GM12878 (cell line): ENCODE data around the gene ANKRD42. TPM values are rescaled to one million over a fixed set of nuclear protein-coding genes. Genes with fewer than 3 reads are reported as not detected.

Source experiments
- POLR2AphosphoS5 ChIP-seq: IDR thresholded peaks from 2 replicates; pipeline ENCODE4 v1.6.1; 2011; ENCODE audit warnings: mild to moderate bottlenecking, low read length, inconsistent platforms
- SPI1 ChIP-seq: IDR thresholded peaks from 2 replicates; pipeline ENCODE4 v1.6.1; 2011; ENCODE audit warnings: low read depth, mild to moderate bottlenecking, low read length, moderate library complexity, borderline replicate concordance; ENCODE audit not compliant: insufficient read depth
- TCF7 ChIP-seq: IDR thresholded peaks from 2 replicates; pipeline ENCODE4 v1.6.1; 2014; ENCODE audit warnings: antibody characterized with exemption, borderline replicate concordance
- ZNF384 ChIP-seq: IDR thresholded peaks from 2 replicates; pipeline ENCODE4 v1.6.1; 2012; ENCODE audit warnings: low read depth, mild to moderate bottlenecking, low read length, improper control_type of control experiment, borderline replicate concordance
- polyA plus RNA-seq, 11 experiments: library from polyadenylated mRNA; depleted of rRNA in 4 of 11; unstranded in 6 of 11; stranded (reverse) in 5 of 11; fragments of >200 nt; fragmentation: Nextera tagmentation in 4 of 11; fragmentation: Illumina TruSeq in 1 of 11; extraction: Ambion mirVana in 4 of 11; extraction: Trizol in 1 of 11; gene quantifications; 1 replicate in 1 of 11; 2 replicates in 10 of 11; pipeline versions ENCODE4 v1.2.1 to v1.2.3, GENCODE V29; 2011 to 2016; ENCODE audit warnings: inconsistent platforms in 2 of 11, missing spikeins in 2 of 11, low read depth in 1 of 11
- total RNA-seq, 4 experiments: library from RNA; depleted of rRNA in 3 of 4; stranded (reverse); fragments of >200 nt in 3 of 4; fragmentation: Illumina TruSeq in 1 of 4; extraction: Trizol in 1 of 4; gene quantifications; 2 replicates each; pipeline versions ENCODE4 v1.2.1 to v1.2.3, GENCODE V29; 2013 to 2021
- TF ChIP-seq, protein P1 (sequence below): fragments of 450-650 bp; IDR thresholded peaks from 2 replicates; pipeline ENCODE4 v1.6.1; 2016; ENCODE audit warnings: mild to moderate bottlenecking, moderate library complexity, borderline replicate concordance

Gene ANKRD42
- total and polyA plus RNA-seq, 10 of the 15 experiments (the other 5 are each of a cell fraction or from before 2014, with no cell fraction given), result 0.68 to 3.2 (median 2.0) TPM

DNA sequence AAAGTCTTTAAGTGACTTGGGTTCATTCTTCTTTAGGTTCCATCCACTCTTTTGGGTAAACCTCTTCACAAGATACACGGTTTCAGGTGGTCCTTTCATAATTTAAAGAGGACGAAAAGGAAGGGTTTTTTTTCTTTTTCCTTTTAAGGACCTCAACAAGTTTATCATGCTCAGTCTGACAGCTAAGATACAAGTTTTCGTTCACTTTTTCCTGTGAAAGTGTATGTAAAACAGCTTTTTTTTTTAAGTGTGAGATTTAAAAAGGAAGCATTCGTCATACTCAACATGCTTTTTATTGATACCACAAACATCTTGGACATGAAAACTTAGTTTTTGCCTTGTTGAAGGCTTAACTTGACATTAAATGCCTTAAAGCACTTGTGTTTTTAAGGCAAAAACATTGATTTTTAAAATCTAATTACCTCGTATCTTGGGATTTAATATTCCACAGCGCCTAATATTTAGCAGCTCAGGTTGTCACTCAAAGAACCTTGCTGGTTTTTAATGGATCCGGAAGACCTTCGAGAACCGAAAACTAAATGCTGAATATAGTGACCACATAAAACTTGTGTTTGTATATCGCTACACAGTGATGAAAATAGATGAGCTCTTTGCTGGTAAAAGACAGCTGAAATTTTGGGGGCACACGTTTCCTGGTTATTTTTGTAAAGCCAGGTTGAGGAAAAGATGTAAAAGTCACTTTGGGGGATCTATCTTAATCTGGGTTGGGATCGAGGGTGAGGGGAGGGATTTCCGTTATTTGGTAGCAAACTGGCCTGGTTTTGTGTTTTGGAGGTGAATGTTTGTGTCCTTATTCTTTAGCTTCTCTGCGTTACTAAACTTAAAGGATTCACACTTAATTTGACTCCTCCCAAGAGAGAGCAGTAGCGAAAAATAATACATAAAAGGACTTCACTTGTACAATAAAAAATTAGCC is 34.3 kb upstream of the ANKRD42 start (continued):
- TF ChIP-seq, protein P1, sequence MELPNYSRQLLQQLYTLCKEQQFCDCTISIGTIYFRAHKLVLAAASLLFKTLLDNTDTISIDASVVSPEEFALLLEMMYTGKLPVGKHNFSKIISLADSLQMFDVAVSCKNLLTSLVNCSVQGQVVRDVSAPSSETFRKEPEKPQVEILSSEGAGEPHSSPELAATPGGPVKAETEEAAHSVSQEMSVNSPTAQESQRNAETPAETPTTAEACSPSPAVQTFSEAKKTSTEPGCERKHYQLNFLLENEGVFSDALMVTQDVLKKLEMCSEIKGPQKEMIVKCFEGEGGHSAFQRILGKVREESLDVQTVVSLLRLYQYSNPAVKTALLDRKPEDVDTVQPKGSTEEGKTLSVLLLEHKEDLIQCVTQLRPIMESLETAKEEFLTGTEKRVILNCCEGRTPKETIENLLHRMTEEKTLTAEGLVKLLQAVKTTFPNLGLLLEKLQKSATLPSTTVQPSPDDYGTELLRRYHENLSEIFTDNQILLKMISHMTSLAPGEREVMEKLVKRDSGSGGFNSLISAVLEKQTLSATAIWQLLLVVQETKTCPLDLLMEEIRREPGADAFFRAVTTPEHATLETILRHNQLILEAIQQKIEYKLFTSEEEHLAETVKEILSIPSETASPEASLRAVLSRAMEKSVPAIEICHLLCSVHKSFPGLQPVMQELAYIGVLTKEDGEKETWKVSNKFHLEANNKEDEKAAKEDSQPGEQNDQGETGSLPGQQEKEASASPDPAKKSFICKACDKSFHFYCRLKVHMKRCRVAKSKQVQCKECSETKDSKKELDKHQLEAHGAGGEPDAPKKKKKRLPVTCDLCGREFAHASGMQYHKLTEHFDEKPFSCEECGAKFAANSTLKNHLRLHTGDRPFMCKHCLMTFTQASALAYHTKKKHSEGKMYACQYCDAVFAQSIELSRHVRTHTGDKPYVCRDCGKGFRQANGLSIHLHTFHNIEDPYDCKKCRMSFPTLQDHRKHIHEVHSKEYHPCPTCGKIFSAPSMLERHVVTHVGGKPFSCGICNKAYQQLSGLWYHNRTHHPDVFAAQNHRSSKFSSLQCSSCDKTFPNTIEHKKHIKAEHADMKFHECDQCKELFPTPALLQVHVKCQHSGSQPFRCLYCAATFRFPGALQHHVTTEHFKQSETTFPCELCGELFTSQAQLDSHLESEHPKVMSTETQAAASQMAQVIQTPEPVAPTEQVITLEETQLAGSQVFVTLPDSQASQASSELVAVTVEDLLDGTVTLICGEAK, result peak; percentile 32; the same call in 1 of the 2 replicates
- 0 out of 2 replicates have a peak, but pooled peaks have one; percentile 31 for TF ChIP-seq TCF7
- peak; percentile 61; the same call in 1 of the 2 replicates for TF ChIP-seq POLR2AphosphoS5
- no peak for TF ChIP-seq SPI1
- peak; percentile 27; the same call in 1 of the 2 replicates for TF ChIP-seq ZNF384
